ENCODE data around the gene GPD1.
"Not testable (repeated sequence)": the region's sequence is repeated elsewhere in the genome, so short reads cannot be mapped to it uniquely, and the experiment has no call there.

The GPD1 gene

GRCh38 chr12:50127546-50127945 is 23.7 kb downstream of the GPD1 start:
- DNase-seq (ENCODE audit: low read depth), result no peak

DNA sequence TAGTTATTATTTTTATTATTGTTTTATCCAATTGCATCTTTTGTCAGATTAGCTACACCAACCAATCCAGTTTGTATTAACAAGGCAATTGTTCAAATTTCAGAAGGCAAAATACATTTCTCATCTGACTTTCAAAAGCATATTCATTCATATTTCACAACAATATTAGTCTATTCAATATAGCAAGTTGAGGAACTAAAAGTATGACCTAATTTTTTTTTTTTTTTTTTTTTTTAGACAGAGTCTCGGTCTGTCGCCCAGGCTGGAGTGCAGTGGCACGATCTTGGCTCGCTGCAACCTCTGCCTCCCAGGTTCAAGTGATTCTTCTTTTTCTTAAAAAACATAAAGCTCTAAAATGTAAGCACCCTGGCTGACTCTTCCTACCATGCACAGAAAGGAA is 25.5 kb downstream of the GPD1 start:
- no peak for DNase-seq (ENCODE audit: low read depth)

GRCh38 chr12:50132505-50133135 is 28.8 kb downstream of the GPD1 start:
- no peak for DNase-seq (ENCODE audit: low read depth)

GRCh38 chr12:50142993-50143392 is 39.2 kb downstream of the GPD1 start:
- DNase-seq (ENCODE audit: low read depth), result no peak

- DNase-seq (ENCODE audit: low read depth), result no peak
Observed at GRCh38 chr12:50145439-50145838, 41.6 kb downstream of the GPD1 start.

- no peak for DNase-seq (ENCODE audit: low read depth)
Observed at GRCh38 chr12:50147281-50147680, 43.5 kb downstream of the GPD1 start.

DNA sequence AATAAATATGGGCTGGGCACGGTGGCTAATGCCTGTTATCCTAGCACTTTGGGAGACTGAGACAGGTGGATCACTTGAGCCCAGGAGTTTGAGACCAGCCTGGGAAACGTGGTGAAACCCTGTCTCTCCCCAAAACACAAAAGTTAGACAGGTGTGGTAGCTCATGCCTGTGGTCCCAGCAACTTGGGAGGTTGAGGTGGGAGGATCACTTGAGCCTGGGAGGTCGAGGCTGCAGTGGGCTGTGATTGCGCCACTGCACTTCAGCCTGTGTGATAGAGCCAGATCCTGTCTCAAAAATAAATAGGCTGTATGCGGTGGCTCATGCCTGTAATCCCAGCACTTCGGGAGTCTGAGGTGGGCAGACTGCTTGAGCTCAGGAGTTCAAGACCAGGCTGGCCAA is 44.2 kb downstream of the GPD1 start:
- not testable (repeated sequence) for DNase-seq (ENCODE audit: low read depth)

GRCh38 chr12:50149311-50149710 is 45.5 kb downstream of the GPD1 start:
- DNase-seq (ENCODE audit: low read depth), result no peak

GRCh38 chr12:50151047-50151687 is 47.4 kb downstream of the GPD1 start:
- no peak for DNase-seq (ENCODE audit: low read depth)

DNA sequence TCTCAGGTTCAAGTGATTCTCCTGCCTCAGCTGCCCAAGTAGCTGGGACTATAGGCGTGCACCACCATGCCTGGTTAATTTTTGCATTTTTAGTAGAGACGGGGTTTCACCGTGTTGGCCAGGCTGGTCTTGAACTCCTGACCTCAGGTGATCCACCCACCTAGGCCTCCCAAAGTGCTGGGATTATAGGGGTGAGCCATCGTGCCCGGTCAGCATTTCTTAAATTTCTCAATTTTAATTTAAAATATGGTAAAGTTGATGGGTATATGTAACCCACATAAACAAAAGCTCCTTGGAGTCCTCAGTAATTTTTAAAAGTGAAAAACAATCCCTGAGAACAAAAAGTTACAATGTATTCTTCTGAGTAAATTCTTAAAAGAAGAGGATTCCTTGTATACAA is 51.1 kb downstream of the GPD1 start:
- DNase-seq (ENCODE audit: low read depth), result not testable (repeated sequence)

DNA sequence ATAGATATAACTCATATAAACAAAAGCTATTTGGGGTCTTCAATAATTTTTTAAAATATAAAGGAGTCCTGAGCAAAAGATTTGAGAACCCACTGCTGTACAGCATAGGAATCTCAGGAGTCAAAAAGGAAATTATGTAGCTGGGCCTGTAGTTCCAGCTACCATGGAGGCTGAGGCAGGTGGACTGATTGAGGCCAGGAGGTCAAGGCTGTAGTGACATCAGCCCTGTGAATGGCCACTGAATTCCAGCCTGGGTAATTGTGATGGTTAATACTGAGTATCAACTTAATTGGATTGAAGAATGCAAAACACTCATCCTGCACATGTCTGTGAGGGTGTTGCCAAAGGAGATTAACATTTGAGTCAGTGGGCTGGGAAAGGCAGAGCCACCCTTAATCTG is 52.8 kb downstream of the GPD1 start:
- DNase-seq (ENCODE audit: low read depth), result no peak

GRCh38 chr12:50157259-50157658 is 53.5 kb downstream of the GPD1 start:
- no peak for DNase-seq (ENCODE audit: low read depth)

DNA sequence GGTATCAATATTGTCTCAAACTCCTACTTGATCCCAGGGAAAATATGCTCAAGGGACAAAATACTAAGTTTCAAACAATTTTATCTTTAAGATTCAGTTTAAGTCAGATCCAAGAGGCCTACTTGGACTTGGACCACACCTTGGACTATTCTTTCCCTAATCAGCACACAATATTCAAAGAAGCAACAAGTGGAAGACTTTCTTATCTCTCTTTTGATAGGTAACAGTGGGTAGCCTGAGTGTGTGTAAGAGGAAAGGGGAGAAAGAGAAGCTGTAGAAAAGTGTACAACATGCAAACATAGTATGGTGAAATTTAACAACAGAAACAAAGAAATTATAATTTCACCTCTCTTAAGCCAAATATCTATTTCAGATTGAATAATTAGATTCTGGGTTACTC is 56.8 kb downstream of the GPD1 start:
- no peak for DNase-seq (ENCODE audit: low read depth)

Measured in non-pigmented ciliary epithelial cell (primary cell).